HFF-Myc (cell line): Measurements from ENCODE around the gene FREY1.
A peak's percentile ranks its signal among the peaks of the same experiment; 100 is the strongest.

Experiments
- DNase-seq: peaks from one replicate; pipeline ENCODE4 v3.0.0-alpha.2; 2011; ENCODE audit warnings: low read depth; ENCODE audit errors: extremely low read depth
- H3K4me3 ChIP-seq: replicated peaks from 2 replicates; pipeline ENCODE4 v1.5.1; 2011; ENCODE audit warnings: low read depth, mild to moderate bottlenecking, control low read depth, low read length
- CTCF ChIP-seq: IDR thresholded peaks from 2 replicates; pipeline ENCODE4 v1.5.1; 2012; ENCODE audit warnings: mild to moderate bottlenecking, low read depth, low read length, control low read depth; ENCODE audit errors: missing control alignments

FREY1 gene

DNA sequence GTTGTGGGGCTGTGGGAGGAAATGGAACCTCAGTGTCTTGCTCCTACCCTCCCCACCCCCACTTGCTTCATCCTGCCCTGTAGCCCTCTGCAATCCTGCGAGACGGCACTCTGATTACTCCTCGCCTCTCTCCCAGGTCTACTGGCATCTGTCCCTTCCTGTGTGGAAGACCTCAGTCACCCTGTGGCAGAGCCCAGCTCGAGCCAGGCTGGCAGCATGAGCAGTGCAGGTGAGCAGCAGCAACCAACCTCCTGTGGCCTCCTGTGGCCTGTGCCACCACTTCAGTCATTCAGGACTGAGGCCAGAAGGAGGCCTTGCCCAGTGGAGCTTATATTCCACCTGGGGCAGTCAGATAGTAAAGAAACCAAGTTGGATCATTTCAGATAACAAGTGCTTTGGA, 36.4 kb downstream of the FREY1 start:
- TF ChIP-seq CTCF: no peak
- DNase-seq: no peak
- H3K4me3 ChIP-seq: no peak overlapping the region

DNA sequence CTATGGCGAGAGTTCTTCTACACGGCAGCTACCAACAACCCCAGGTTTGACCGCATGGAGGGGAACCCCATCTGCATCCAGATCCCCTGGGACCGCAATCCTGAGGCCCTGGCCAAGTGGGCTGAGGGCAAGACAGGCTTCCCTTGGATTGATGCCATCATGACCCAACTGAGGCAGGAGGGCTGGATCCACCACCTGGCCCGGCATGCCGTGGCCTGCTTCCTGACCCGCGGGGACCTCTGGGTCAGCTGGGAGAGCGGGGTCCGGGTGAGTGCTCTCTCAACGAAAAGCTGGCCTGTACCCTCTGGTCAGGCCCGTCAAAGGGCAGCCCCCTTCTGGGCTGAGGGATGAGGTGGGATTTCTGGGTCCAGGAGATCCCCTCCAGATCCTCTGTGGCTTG, 37.5 kb downstream of the FREY1 start:
- no peak for DNase-seq
- no peak for TF ChIP-seq CTCF
- no peak overlapping the region for H3K4me3 ChIP-seq

GRCh38 chr11:45864041-45864440, 43.0 kb downstream of the FREY1 start:
- H3K4me3 ChIP-seq: no peak overlapping the region
- no peak for DNase-seq
- TF ChIP-seq CTCF: no peak

- DNase-seq: no peak
- no peak for TF ChIP-seq CTCF
- no peak overlapping the region for H3K4me3 ChIP-seq
These were observed 46.1 kb downstream of the FREY1 start for GRCh38 chr11:45860764-45861510.

DNA sequence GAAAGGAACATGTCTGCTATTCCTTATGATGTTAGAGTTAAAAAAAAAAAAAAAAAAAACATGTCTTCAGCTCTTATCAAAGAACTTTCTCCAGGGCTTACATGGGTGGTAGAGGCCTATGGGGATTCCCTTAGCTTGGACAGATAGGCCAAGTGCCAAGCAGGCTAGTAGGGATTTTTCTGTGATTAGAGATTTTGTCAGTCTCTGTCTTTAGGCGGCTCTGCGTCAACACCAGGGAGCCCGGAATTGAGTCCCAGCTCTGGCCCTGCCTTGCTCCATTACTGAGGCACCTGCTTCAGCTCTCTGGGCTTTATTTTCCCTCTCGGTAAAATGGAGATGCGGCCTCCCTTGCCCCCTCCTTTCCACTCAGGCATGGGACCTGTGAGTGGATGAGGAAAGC, 46.7 kb downstream of the FREY1 start:
- H3K4me3 ChIP-seq: no peak overlapping the region
- DNase-seq: no peak
- no peak for TF ChIP-seq CTCF

GRCh38 chr11:45859661-45860140, 47.4 kb downstream of the FREY1 start:
- TF ChIP-seq CTCF: no peak
- peak; percentile 81 for DNase-seq
- no peak overlapping the region for H3K4me3 ChIP-seq
